ENCODE measurements around the gene LEMD3.

Gene LEMD3

DNA sequence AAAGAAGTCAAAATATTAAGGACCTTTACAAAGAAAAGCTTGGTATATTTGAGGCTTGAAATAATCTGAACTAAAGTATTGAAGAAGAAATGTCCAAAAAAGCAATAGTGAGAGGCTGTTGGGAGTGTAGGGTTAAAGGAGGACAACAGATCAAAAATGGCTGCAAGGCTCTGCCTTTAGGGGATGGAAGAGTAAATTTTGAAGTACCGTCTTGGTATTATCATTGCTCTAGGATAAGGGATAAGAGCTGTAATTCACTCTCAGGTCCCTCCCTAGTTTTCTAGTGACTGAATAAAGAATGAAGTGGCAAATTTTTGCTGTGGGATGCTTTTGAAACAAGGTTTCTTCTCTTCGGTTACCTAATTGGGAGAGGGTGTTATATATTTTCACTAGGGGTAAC lies 38.7 kb downstream of the LEMD3 start:
- DNase-seq (ENCODE audit: low read depth in 2 of 2): no peak

DNA sequence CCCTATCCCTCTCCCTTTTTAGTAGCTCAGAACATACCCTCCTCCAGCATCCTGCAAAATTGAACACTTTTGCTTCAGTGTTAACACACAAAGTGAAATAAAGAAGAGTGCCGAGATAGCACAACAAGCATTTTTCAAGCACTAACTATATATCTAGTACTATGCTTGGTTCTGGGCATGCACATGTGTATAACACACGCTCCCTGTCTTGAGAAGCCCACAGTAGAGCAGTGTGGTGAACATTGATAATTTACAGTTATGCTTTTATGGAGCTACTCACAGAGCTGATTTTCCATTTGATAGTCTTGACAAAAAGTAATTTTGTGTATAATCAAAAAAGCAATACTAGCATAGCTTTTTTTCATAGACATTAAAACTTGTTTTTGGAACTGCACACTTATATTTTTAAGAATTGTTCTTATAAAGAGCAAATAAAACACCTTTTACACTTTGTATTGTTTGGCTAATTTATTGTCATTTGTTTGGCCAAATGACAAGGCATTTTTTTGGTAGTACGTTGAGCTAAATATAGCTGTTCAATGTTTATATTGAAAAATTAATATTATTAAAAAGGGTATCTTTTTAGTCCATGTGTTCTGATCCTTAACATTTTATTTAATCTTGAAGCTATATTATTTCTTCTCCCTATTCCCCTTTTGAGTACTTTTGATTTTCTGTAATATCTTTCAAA lies 39.7 kb downstream of the LEMD3 start:
- DNase-seq (ENCODE audit: low read depth in 2 of 2): no peak

DNA sequence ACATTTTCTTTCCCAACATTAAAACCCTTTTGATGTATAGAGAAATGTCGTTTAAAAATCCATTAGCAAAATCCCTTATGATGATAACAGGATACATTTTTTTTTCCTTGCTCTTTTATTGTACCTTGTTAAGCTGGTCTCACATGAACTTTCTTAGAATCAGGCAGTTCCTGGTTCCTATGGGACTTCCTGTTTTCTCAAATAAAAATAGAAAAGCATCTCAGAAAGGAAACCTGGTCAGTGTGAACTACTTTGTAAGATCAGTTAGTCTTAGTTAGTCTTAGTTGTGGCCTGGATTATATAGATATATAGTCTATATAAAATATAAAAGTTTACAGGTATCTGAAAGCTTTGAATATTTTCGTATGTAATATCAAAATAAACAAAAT lies 40.3 kb downstream of the LEMD3 start:
- no peak for DNase-seq (ENCODE audit: low read depth in 2 of 2)

DNA sequence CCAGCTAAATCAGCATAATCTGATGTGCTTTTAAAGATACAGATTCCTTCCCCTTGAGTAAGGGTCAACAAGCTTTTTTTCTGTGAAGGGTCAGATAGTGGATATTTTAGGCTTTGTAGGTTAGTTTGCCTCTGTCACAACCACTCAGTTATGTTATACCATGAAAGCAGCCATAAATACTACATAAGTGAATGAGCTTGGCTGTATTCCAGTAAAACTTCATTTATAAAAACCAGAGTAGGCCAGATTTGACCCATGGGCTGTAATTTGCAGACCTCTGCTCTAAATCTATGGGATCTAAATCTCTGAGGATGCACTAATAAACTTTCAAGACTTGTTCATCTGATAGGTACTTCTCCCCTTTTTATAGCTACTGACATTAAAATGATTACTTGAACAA lies 47.7 kb downstream of the LEMD3 start:
- no peak for DNase-seq (ENCODE audit: low read depth in 2 of 2)

DNA sequence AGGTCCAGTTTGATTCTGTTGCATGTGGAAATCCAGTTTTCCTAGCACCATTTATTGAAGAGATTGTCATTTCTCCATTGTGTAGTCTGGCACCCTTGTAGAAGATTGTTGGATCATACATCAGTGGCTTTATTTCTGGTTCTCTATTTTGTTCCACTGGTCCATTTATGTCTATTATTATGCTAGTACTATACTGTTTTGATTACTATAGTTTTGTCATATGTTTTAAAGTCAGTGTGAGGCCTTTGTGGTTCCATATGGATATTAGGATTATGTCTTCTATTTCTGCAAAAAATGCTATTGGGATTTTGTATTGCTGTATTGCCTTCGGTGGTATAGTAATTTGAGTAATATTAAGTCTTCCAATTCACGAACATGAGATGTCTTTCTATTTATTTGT lies 51.4 kb downstream of the LEMD3 start:
- no peak for DNase-seq (ENCODE audit: low read depth in 2 of 2)

DNA sequence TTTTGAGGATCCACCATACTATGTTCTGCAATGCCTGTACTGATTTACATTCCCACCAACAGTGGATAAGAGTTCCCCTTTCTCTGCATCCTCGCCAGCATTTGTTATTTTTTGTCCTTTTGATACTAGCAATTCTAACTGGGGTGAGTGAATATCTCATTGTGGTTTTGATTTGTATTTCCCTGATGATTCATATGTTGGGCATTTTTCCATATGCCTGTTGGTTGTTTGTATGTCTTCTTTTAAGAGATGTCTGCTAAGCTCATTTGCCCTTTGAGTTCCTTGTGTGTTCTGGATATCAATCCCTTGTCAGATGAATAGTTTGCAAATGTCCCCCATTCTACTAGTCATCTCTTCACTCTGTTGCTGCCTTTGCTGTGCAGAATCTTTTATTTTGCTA lies 60.1 kb downstream of the LEMD3 start:
- DNase-seq (ENCODE audit: low read depth in 2 of 2): no peak

DNA sequence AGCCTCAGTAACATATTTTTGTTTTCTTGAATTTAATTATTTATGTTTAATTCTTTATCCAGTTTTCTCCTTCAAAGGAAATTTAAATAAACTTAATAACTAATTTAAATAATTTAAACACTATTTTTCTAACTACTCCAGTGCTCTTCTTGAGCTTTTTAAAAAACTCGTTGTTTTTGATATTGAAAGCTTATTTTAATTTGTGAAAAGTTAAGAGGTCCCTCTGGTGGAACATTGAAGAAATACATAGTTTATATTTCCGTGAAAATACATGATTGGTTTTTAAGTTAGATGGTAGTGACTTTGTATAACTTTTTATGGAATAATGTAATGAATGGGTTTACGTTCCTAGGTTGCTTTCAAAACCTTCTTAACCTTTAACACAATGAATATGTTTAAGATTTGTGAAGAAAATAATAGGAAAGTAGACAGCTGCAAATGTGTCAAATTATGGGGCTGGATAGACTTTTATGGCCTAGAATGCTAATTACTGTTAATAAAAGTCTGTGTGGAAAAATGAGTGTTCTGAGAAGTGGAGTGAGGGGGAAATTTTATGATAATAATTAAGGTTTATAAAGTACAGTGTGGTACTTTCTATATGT lies 63.2 kb downstream of the LEMD3 start:
- no peak for DNase-seq (ENCODE audit: low read depth in 2 of 2)

DNA sequence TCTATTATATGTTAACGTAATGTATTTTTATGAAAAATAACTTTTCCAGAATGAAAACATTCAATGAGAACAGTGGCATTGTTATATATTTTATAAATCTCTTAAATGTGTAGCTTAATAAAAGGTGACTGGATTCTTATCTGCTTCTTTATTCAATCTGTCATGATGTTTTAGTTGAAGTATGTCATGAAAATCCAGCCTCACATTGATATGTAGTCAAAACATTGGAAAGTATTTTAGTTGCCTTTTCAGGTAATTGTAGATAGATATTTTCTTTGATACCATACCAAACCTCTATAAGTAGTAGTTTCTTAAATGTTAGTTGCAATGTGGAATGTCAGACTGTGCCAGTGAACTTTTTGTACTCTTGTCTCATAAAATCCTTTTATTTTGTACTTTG lies 67.8 kb downstream of the LEMD3 start:
- DNase-seq (ENCODE audit: low read depth in 2 of 2): no peak

DNA sequence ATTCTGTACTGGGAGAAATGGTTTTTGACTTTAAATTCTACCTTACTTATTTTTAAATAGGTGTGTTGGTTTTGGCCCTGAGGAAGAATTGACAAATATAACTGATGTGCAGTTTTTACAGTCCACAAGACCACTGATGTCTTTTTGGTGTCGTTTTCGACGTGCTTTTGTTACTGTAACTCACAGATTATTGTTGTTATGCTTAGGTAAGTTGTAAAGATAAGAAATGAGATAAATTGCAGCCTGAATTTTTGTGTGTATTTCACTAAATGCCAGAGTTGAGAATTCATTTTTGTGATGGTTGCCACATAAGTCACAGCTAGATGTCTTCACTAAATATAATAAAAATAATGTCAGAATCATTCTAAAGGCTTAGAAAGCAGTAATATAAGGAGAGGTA lies 69.2 kb downstream of the LEMD3 start:
- DNase-seq (ENCODE audit: low read depth in 2 of 2): no peak

DNA sequence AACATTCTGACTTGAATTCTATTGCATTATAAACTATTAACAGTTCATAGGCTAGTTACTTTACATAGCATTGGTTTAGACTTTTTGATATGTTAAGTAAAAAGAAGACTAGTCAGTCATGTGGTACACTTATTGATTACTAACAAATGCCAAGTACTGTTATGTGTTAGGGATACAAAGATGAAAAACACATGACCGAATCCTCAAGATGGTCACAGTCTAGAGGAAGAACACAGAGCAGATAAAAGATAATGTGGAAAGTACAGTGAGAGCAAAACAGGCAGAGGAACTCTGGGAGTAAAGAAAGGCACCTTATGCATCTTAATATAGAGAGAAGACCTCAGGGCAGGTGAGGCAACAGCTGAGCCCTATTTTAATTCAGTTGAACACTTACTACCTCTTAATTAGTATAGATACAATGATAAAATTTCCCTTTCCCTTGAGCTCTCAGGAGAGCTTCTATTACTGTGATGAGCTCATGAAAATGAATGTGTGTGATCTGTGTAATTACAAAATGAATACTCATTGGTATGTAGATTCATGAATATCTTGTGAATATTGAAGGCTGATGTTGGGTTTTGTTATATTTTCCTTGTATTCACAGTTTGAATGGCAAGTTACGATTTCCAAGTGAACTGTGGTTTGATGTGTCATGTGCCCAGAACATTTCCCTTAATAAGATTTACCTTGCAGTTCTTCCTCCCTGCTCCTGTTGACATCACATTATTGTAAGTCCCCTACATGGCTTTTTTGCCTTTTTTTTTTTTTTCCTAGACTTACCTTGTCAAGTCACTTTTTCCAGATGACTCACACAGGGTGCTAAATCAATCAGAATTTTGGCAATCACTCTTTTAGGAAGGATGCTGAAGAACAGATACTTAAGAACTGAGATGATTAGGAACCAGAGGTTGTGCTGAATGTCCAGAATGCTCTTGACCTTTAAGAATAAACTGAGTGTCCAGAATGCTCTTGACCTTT lies 79.6 kb downstream of the LEMD3 start:
- no peak for DNase-seq (ENCODE audit: low read depth in 2 of 2)

DNA sequence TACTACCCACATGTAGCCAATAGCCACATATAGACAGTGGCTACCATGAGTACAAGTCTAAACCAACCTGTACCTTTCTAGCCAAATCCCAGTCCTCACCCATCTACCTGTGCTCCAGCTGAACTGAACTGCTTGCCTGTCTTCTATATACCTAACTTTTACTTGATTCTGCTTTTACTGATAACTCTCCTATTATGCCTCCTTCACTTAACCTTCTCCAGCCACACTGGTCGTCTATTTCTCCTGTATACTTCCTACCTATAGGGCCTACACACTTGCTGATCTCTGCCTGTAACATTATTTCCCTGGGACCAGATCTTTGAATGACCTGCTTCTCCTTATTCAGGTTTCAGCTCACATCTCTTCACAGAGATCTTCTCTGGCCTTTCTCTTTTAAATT lies 83.1 kb downstream of the LEMD3 start:
- no peak for DNase-seq (ENCODE audit: low read depth in 2 of 2)

DNA sequence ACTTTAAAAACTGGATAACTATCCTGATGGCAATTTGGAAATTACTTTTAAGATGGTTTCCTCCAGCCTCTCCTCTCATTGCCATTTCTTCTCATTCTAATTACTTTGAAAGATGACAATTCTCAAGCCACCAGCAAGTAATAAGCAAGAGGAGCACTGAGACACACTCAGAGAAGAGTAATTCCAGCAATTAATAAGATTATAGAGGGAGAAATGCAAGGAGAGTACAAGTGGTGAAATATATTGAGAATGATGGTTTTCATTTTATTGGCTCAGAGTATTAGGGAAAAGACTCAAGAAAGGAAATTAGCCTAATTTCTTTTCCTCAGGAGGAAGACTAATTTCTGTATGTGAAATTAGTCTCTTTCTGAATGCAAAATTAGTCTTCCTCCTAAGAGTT lies 88.6 kb downstream of the LEMD3 start:
- DNase-seq (ENCODE audit: low read depth in 2 of 2): no peak

DNA sequence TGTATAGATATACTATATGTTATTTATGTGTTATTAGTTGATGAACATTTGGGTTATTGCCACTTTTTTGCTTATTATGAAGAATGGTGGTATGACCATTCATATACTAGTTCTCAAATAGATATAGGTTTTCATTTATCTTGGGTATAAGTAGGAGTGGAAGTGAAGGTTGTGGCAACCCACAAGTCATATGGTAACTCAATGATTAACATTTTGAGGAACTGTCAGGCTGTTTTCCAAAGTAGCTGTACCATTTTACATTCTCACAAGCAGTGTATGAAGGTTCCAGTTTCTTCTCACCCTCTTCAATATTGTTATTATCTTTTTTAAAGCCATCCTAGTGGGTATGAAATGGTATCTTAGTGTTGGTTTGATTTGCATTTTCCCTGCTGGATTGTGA lies 90.1 kb downstream of the LEMD3 start:
- no peak for DNase-seq (ENCODE audit: low read depth in 2 of 2)

DNA sequence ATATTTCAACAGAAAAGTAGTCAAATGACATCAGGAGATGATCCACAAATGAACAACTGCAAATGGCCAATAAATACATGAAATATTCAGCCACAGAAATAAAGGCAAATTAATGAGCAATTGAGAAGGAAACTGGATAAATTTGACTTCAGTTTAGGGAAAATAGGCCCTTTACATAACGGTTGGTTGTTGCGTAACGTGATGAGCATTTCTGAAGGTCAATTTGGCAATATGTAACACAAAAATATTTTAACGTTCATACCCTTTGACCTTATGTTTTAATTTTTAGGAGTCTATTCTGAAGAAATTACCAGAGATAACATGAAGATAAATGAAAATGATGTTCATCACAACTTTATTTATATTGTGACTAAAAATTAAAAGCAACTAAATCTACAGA lies 94.4 kb downstream of the LEMD3 start:
- no peak for DNase-seq (ENCODE audit: low read depth in 2 of 2)

DNA sequence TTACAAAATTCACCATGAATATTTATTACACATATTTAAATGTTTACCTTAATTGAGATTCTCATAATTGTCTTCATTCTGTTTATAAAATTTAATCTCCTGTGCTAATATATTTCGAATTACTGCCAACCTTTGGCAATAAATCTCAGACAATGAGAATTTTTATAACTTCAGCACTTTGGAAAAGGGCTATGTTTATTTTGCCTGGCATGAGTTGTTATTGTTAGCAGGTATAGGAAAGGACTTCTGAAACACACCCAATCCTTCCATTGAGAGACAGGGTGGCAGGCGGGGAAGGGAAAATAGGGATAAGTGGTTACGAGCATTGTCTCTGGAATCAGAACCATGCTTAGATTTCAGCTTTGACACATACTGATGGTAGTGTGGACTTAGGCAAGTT lies 97.0 kb downstream of the LEMD3 start:
- DNase-seq (ENCODE audit: low read depth in 2 of 2): no peak

DNA sequence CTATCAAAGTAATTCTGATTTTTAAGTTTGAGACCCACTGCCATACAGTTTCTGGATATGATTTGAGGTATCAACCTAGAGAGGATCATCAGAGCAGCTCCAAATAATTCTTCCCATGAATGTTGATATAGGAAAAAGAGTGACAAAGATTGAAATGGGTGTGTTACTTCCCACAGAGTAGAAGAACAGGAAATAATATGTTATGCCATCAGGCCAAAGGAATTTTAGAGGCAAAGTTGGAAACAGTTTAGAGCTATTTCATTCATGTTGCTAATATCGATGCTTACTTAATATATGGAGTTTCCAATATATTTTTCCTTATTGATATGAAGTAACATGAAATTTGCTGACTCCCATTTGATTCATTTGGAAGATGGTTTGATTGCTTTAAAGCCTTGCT lies 100.2 kb downstream of the LEMD3 start:
- no peak for DNase-seq (ENCODE audit: low read depth in 2 of 2)

DNA sequence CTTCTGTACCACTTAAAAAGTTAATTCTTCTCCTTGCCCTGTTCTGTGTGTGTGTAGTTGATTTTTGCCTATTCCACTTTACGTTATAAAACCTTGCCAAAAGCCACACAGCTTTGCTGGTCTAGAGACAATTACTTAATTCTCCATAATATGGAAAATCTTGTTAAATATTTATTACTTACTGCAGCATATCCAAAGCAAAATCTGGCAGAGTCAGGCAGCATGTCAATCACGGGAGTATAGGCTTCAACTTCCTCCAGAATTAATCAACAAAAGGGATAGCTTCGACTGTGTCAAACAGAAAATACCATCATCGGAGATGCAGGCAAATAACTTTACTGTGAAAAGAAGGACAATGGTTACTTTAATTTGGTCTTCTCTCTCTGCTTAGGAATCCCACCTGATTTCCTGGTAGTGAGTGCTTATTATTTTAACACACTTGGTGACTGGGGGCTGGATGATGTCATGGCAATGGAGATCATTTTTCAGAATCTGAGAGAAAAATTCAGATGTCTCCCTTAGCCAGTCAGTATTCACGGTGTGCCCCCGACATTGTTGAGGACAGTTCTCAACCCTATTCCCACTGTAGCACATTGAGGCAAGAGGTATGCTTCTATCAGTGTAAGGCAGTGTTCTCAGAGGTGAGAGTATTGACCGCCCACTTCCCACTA lies 105.4 kb downstream of the LEMD3 start:
- no peak for DNase-seq (ENCODE audit: low read depth in 2 of 2)

DNA sequence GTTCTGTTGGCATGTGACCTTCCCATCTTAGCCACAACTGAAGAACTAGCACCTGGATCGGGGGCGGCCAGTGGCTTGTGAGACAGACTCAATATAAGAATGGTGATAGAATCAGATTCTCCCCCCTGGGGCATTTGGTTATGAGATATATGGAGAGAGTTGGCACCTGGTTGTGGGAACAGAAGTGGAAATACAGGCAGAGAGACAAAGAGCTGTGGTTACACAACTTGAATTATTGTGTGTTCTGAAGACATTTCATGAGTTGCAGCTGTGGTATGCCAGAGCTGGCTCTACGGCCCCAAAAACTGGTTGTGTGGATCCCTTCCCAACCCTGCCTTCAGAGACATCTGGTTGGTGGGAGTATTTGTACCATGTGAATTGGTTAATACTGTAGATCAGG lies 106.2 kb downstream of the LEMD3 start:
- DNase-seq (ENCODE audit: low read depth in 2 of 2): no peak

DNA sequence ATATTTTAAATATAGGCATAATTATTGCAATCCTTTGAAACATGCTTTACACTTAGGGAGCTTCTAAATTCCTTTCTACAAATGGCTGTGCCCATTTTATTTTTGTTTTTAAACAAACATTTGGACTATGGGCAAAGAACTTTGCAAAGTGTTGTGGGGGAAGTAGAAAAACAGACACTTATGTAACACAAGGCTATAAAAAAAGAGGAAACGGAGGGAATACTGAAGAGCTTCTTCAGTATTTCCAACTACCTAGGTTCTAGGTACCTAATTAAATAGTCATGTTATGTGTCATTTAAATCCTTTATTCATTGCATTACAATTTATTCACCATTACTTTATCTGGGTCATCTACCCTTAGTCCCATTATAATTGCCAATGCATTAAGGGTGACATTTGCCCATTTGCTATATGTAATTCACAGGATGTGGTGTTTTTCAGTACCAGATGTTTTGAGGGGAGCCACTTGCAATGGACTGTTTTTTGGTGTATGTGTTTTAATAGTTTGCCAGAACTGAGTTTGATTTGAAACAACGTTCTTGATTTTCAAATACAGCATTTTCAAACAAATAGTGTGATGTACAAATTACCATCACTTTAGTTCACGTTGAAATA lies 107.6 kb downstream of the LEMD3 start:
- DNase-seq (ENCODE audit: low read depth in 2 of 2): no peak

DNA sequence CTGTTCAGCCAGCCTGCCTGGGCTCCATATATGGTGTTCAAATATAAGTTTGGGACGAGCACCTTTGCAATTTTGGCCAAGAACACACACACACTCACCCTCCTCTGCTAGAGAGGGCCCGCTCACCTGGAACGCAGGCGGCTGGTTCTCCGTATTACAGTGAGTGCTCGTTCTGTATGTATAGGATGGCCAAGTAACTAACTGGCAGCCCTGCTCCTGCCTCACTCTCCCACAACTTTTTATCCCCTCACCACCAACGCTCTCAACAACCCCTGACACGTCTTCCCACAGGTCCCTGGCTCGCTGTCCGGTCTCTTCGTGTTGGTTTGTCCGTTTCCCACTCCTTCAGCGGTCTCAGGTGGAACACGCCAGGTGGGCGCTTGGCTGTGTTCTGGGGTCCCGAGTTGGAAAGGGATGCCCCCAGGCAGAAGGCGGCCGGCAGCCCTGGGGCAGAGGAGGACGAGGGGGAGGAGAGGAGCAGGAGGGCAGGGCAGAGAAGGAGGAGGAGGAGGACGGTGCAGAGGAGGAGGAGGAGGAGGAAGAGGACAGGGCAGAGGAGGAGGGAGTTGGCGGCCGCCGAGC lies 108.7 kb downstream of the LEMD3 start:
- DNase-seq (ENCODE audit: low read depth in 2 of 2): no peak

DNA sequence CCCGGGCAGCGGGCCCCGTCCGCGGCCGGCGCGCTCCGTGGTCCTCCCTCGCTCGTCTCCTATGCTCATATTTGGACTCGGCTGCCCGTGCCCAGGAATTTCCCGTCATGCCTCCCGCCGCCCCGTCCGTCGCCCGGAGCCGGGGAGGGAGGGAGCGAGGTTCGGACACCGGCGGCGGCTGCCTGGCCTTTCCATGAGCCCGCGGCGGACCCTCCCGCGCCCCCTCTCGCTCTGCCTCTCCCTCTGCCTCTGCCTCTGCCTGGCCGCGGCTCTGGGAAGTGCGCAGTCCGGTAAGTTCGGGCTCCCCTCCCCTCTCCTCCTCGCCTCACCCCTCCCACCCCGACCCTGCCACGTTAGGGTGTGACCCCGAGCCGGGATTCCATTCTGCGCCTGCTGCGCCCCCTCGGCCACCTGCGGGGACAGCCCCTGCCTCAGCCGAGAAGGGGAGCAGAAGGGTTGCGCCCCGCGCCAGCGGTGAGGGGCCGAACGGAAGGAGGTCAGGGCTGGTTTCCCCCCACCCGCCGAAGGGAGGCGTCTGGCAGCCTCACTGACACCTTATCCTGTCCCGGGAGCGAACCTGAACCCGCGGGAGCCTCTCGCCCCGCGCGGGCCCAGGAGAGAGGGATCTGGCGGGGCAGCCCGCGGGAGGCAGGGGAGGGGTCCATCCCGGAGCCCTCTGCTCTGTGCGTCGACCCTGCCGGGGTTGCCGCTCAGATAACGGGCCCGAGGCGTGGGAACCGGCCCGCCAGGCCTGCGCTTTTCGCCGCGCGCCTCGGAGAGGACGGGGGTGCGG lies 109.4 kb downstream of the LEMD3 start, which contains the start of gene MSRB3:
Gene MSRB3, plus strand, starts transcription at position 108 of the 793 bp plus-strand sequence. CDS start 29,897 bp downstream, outside the sequence.
- peak in 1 of 2 donors; percentile 1 for DNase-seq (ENCODE audit: low read depth in 2 of 2)
